HEK293 (cell line): Measurements from ENCODE around the gene NUCB1.

ENCODE experiments used
- HOXD13 ChIP-seq: sonication (generic); formaldehyde crosslinking; IDR thresholded peaks from 2 replicates; pipeline ENCODE4 v1.8.0; 2022; ENCODE audit warnings: missing genetic modification reagents, borderline replicate concordance
- SETDB1 ChIP-seq: IDR thresholded peaks from one replicate; pipeline ENCODE4 v1.6.1; 2017; ENCODE audit warnings: mild to moderate bottlenecking, low read length, moderate library complexity, mixed read lengths; ENCODE audit not compliant: insufficient read length
- ZNF114 ChIP-seq: fragments of 450-650 bp; formaldehyde crosslinking; IDR thresholded peaks from 2 replicates; pipeline ENCODE4 v1.5.0; 2017; ENCODE audit warnings: missing biosample characterization, missing genetic modification characterization
- ZNF132 ChIP-seq: fragments of 450-650 bp; formaldehyde crosslinking; IDR thresholded peaks from 2 replicates; pipeline ENCODE4 v1.5.1; 2017; ENCODE audit warnings: missing biosample characterization, missing genetic modification characterization, borderline replicate concordance
- ZNF174 ChIP-seq: fragments of 450-650 bp; formaldehyde crosslinking; IDR thresholded peaks from 2 replicates; pipeline ENCODE4 v1.5.0; 2017; ENCODE audit warnings: missing biosample characterization, mild to moderate bottlenecking, missing genetic modification characterization
- ZNF202 ChIP-seq: fragments of 450-650 bp; formaldehyde crosslinking; IDR thresholded peaks from 2 replicates; pipeline ENCODE4 v1.5.1; 2016; ENCODE audit warnings: missing biosample characterization, missing genetic modification characterization, borderline replicate concordance
- ZNF211 ChIP-seq: fragments of 450-650 bp; formaldehyde crosslinking; IDR thresholded peaks from 2 replicates; pipeline ENCODE4 v1.5.1; 2016; ENCODE audit warnings: low read depth, missing biosample characterization, missing genetic modification characterization
- ZNF248 ChIP-seq: fragments of 450-650 bp; formaldehyde crosslinking; IDR thresholded peaks from 2 replicates; pipeline ENCODE4 v1.5.1; 2017; ENCODE audit warnings: missing biosample characterization, missing genetic modification characterization
- ZNF341 ChIP-seq: fragments of 450-650 bp; formaldehyde crosslinking; IDR thresholded peaks from 2 replicates; pipeline ENCODE4; 2016; ENCODE audit warnings: low read depth, missing biosample characterization, missing genetic modification characterization
- ZNF510 ChIP-seq: fragments of 450-650 bp; formaldehyde crosslinking; IDR thresholded peaks from 2 replicates; pipeline ENCODE4 v1.5.1; 2018; ENCODE audit warnings: mild to moderate bottlenecking, missing genetic modification characterization, missing biosample characterization; ENCODE audit not compliant: insufficient replicate concordance
- ZNF521 ChIP-seq: fragments of 450-650 bp; formaldehyde crosslinking; IDR thresholded peaks from 2 replicates; pipeline ENCODE4 v1.5.1; 2017; ENCODE audit warnings: missing biosample characterization, mild to moderate bottlenecking, missing genetic modification characterization
- ZNF530 ChIP-seq: fragments of 450-650 bp; formaldehyde crosslinking; IDR thresholded peaks from 2 replicates; pipeline ENCODE4 v1.5.1; 2016; ENCODE audit warnings: low read depth, missing biosample characterization, missing genetic modification characterization
- ZNF549 ChIP-seq: fragments of 450-650 bp; IDR thresholded peaks from 2 replicates; pipeline ENCODE4 v1.5.1; 2018; ENCODE audit warnings: missing biosample characterization, missing genetic modification characterization, mild to moderate bottlenecking, inconsistent platforms, moderate library complexity
- ZNF596 ChIP-seq: fragments of 450-650 bp; IDR thresholded peaks from 2 replicates; pipeline ENCODE4 v1.5.0; 2018; ENCODE audit warnings: missing biosample characterization, mild to moderate bottlenecking, missing genetic modification characterization, moderate library complexity
- ZNF837 ChIP-seq: fragments of 450-650 bp; formaldehyde crosslinking; IDR thresholded peaks from 2 replicates; pipeline ENCODE4 v1.5.1; 2016; ENCODE audit warnings: missing biosample characterization, missing genetic modification characterization
- TF ChIP-seq, protein P1 (sequence below): fragments of 450-650 bp; formaldehyde crosslinking; IDR thresholded peaks from 2 replicates; pipeline ENCODE4 v1.5.1; 2016; ENCODE audit warnings: missing biosample characterization, missing genetic modification characterization, low read depth
- TF ChIP-seq, protein P2 (sequence below): fragments of 450-650 bp; formaldehyde crosslinking; IDR thresholded peaks from 2 replicates; pipeline ENCODE4 v1.5.1; 2016; ENCODE audit warnings: missing biosample characterization, missing genetic modification characterization
- TF ChIP-seq, protein P3 (sequence below): fragments of 450-650 bp; formaldehyde crosslinking; IDR thresholded peaks from 2 replicates; pipeline ENCODE4 v1.5.1; 2016; ENCODE audit warnings: missing biosample characterization, missing genetic modification characterization, borderline replicate concordance
- TF ChIP-seq, protein P4 (sequence below): IDR thresholded peaks from 2 replicates; pipeline ENCODE4 v1.6.1; 2011; ENCODE audit warnings: mild to moderate bottlenecking, low read depth, low read length, borderline replicate concordance
- TF ChIP-seq, protein P5 (sequence below): fragments of 450-650 bp; formaldehyde crosslinking; IDR thresholded peaks from 2 replicates; pipeline ENCODE4 v1.5.1; 2016; ENCODE audit warnings: missing biosample characterization, missing genetic modification characterization, borderline replicate concordance
- TF ChIP-seq, protein P6 (sequence below): fragments of 450-650 bp; formaldehyde crosslinking; IDR thresholded peaks from 2 replicates; pipeline ENCODE4 v1.5.1; 2016; ENCODE audit warnings: missing biosample characterization, missing genetic modification characterization

NUCB1 gene

DNA sequence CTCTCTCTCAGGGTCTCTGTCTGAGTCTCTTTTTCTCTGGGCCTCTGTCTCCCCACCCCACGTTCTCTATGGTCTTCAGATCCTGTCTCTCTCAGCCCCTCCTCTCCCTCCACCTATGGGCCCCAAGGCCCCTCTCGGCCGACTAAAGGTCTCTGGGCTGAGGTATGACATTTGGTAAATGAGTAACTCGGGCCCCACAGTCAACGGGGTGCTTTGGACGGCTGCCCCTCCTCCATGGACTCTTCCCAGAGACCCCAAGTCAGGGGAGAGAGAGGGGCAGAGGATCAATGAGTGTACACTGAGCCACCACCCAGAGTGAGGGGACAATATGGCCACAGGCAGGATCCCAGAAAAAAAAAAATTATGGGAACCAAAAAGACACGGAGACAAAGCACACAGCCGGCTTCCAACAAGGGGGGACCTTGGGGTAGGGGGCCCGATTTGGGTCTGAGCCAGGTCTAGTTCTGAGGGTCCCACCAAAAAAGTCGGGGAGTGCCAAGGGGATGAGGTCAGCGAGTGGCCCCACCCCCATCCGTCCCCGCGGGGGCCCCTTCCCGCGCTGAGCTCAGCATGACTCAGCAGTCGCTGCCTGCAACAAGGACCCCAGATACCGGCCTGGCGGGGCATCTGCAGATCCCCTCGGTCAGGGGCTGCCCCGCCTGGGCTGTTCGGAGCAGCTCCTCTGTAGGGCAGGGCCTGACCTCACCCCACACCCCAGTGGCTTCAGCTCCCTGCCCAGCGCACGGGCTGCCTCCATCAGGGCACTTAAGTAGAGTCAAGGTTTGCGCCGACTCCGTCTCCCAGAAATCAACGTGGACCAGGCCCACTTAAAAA, 63.5 kb downstream of the NUCB1 start (continued):
- TF ChIP-seq, protein P1, sequence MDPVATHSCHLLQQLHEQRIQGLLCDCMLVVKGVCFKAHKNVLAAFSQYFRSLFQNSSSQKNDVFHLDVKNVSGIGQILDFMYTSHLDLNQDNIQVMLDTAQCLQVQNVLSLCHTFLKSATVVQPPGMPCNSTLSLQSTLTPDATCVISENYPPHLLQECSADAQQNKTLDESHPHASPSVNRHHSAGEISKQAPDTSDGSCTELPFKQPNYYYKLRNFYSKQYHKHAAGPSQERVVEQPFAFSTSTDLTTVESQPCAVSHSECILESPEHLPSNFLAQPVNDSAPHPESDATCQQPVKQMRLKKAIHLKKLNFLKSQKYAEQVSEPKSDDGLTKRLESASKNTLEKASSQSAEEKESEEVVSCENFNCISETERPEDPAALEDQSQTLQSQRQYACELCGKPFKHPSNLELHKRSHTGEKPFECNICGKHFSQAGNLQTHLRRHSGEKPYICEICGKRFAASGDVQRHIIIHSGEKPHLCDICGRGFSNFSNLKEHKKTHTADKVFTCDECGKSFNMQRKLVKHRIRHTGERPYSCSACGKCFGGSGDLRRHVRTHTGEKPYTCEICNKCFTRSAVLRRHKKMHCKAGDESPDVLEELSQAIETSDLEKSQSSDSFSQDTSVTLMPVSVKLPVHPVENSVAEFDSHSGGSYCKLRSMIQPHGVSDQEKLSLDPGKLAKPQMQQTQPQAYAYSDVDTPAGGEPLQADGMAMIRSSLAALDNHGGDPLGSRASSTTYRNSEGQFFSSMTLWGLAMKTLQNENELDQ (tag by site-specific recombination), result no peak
- TF ChIP-seq ZNF549 (tag by site-specific recombination), result no peak
- TF ChIP-seq, protein P2, sequence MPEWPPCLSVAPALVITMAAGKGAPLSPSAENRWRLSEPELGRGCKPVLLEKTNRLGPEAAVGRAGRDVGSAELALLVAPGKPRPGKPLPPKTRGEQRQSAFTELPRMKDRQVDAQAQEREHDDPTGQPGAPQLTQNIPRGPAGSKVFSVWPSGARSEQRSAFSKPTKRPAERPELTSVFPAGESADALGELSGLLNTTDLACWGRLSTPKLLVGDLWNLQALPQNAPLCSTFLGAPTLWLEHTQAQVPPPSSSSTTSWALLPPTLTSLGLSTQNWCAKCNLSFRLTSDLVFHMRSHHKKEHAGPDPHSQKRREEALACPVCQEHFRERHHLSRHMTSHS, result no peak; the same call in 1 of the 2 replicates
- TF ChIP-seq, protein P3, sequence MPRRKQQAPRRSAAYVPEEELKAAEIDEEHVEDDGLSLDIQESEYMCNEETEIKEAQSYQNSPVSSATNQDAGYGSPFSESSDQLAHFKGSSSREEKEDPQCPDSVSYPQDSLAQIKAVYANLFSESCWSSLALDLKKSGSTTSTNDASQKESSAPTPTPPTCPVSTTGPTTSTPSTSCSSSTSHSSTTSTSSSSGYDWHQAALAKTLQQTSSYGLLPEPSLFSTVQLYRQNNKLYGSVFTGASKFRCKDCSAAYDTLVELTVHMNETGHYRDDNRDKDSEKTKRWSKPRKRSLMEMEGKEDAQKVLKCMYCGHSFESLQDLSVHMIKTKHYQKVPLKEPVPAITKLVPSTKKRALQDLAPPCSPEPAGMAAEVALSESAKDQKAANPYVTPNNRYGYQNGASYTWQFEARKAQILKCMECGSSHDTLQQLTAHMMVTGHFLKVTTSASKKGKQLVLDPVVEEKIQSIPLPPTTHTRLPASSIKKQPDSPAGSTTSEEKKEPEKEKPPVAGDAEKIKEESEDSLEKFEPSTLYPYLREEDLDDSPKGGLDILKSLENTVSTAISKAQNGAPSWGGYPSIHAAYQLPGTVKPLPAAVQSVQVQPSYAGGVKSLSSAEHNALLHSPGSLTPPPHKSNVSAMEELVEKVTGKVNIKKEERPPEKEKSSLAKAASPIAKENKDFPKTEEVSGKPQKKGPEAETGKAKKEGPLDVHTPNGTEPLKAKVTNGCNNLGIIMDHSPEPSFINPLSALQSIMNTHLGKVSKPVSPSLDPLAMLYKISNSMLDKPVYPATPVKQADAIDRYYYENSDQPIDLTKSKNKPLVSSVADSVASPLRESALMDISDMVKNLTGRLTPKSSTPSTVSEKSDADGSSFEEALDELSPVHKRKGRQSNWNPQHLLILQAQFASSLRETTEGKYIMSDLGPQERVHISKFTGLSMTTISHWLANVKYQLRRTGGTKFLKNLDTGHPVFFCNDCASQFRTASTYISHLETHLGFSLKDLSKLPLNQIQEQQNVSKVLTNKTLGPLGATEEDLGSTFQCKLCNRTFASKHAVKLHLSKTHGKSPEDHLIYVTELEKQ (tag by site-specific recombination), result peak; percentile 72; the same call in 1 of the 2 replicates
- no peak for TF ChIP-seq ZNF341 (tag by site-specific recombination)
- TF ChIP-seq ZNF596, result peak; percentile 17; the same call in 1 of the 2 replicates
- TF ChIP-seq ZNF132 (tag by site-specific recombination), result no peak
- no peak for TF ChIP-seq HOXD13 (CRISPR knock-in tag)
- TF ChIP-seq ZNF510 (tag by site-specific recombination), result no peak
- TF ChIP-seq, protein P4, sequence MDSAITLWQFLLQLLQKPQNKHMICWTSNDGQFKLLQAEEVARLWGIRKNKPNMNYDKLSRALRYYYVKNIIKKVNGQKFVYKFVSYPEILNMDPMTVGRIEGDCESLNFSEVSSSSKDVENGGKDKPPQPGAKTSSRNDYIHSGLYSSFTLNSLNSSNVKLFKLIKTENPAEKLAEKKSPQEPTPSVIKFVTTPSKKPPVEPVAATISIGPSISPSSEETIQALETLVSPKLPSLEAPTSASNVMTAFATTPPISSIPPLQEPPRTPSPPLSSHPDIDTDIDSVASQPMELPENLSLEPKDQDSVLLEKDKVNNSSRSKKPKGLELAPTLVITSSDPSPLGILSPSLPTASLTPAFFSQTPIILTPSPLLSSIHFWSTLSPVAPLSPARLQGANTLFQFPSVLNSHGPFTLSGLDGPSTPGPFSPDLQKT, result no peak
- no peak for TF ChIP-seq ZNF530 (tag by site-specific recombination)
- no peak for TF ChIP-seq ZNF521 (tag by site-specific recombination)
- no peak for TF ChIP-seq ZNF248 (tag by site-specific recombination)
- TF ChIP-seq, protein P5, sequence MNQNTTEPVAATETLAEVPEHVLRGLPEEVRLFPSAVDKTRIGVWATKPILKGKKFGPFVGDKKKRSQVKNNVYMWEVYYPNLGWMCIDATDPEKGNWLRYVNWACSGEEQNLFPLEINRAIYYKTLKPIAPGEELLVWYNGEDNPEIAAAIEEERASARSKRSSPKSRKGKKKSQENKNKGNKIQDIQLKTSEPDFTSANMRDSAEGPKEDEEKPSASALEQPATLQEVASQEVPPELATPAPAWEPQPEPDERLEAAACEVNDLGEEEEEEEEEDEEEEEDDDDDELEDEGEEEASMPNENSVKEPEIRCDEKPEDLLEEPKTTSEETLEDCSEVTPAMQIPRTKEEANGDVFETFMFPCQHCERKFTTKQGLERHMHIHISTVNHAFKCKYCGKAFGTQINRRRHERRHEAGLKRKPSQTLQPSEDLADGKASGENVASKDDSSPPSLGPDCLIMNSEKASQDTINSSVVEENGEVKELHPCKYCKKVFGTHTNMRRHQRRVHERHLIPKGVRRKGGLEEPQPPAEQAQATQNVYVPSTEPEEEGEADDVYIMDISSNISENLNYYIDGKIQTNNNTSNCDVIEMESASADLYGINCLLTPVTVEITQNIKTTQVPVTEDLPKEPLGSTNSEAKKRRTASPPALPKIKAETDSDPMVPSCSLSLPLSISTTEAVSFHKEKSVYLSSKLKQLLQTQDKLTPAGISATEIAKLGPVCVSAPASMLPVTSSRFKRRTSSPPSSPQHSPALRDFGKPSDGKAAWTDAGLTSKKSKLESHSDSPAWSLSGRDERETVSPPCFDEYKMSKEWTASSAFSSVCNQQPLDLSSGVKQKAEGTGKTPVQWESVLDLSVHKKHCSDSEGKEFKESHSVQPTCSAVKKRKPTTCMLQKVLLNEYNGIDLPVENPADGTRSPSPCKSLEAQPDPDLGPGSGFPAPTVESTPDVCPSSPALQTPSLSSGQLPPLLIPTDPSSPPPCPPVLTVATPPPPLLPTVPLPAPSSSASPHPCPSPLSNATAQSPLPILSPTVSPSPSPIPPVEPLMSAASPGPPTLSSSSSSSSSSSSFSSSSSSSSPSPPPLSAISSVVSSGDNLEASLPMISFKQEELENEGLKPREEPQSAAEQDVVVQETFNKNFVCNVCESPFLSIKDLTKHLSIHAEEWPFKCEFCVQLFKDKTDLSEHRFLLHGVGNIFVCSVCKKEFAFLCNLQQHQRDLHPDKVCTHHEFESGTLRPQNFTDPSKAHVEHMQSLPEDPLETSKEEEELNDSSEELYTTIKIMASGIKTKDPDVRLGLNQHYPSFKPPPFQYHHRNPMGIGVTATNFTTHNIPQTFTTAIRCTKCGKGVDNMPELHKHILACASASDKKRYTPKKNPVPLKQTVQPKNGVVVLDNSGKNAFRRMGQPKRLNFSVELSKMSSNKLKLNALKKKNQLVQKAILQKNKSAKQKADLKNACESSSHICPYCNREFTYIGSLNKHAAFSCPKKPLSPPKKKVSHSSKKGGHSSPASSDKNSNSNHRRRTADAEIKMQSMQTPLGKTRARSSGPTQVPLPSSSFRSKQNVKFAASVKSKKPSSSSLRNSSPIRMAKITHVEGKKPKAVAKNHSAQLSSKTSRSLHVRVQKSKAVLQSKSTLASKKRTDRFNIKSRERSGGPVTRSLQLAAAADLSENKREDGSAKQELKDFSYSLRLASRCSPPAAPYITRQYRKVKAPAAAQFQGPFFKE (tag by site-specific recombination), result no peak
- no peak for TF ChIP-seq ZNF114 (tag by site-specific recombination)
- TF ChIP-seq ZNF174 (tag by site-specific recombination), result no peak
- no peak for TF ChIP-seq SETDB1
- TF ChIP-seq ZNF202 (tag by site-specific recombination), result no peak
- TF ChIP-seq ZNF211 (tag by site-specific recombination), result no peak
- TF ChIP-seq, protein P6, sequence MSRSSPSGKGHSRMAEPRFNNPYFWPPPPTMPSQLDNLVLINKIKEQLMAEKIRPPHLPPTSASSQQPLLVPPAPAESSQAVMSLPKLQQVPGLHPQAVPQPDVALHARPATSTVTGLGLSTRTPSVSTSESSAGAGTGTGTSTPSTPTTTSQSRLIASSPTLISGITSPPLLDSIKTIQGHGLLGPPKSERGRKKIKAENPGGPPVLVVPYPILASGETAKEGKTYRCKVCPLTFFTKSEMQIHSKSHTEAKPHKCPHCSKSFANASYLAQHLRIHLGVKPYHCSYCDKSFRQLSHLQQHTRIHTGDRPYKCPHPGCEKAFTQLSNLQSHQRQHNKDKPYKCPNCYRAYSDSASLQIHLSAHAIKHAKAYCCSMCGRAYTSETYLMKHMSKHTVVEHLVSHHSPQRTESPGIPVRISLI (tag by site-specific recombination), result peak; percentile 91
- no peak for TF ChIP-seq ZNF837 (tag by site-specific recombination)
